ENCODE data around the gene CNIH3.

CNIH3 gene

GRCh38 chr1:224632381-224632871 lies 16.3 kb downstream of the CNIH3 start:
- H4K20me1 ChIP-seq (ENCODE audit: control insufficient read depth, insufficient read depth, low read depth, low read length): no peaks in the 10 kb centered on the region
- H3K36me3 ChIP-seq (ENCODE audit: control insufficient read depth, low read length): no peaks in the 10 kb centered on the region
- TF ChIP-seq CTCF (IDR thresholded peaks at IDR 0.05; ENCODE audit: low read depth, low read length, poor library complexity, severe bottlenecking) (no peak), EZH2phosphoT487 (IDR thresholded peaks at IDR 0.05; ENCODE audit: borderline replicate concordance, low read length) (no peak)
- H3K79me2 ChIP-seq (ENCODE audit: control insufficient read depth, low read length): no peaks in the 10 kb centered on the region
- H3K4me2 ChIP-seq (ENCODE audit: low read length): no peak overlapping the region
- H3K27ac ChIP-seq (ENCODE audit: low read depth, low read length): no peak overlapping the region
- no peaks in the 10 kb centered on the region for H3K4me1 ChIP-seq (ENCODE audit: control insufficient read depth, low read length)
- H3K27me3 ChIP-seq (ENCODE audit: control insufficient read depth, low read length): no peaks in the 10 kb centered on the region; the same call in 1 of the 2 replicates
- no peak overlapping the region for H3K4me3 ChIP-seq (ENCODE audit: low read length)
- no peaks in the 10 kb centered on the region for H3K9me2 ChIP-seq (replicated peaks; ENCODE audit: control insufficient read depth, low read length)
- no peaks in the 10 kb centered on the region for H3F3A ChIP-seq (ENCODE audit: control insufficient read depth, insufficient read depth)
- no peaks in the 10 kb centered on the region for H3K9me3 ChIP-seq (ENCODE audit: control insufficient read depth, insufficient read depth, low read length)

- H3F3A ChIP-seq (ENCODE audit: control insufficient read depth, insufficient read depth): no peaks in the 10 kb centered on the region
- no peaks in the 10 kb centered on the region; the same call in 1 of the 2 replicates for H3K27me3 ChIP-seq (ENCODE audit: control insufficient read depth, low read length)
- no peaks in the 10 kb centered on the region for H3K9me2 ChIP-seq (replicated peaks; ENCODE audit: control insufficient read depth, low read length)
- no peaks in the 10 kb centered on the region for H3K79me2 ChIP-seq (ENCODE audit: control insufficient read depth, low read length)
- H3K27ac ChIP-seq (ENCODE audit: low read depth, low read length): no peak overlapping the region
- H4K20me1 ChIP-seq (ENCODE audit: control insufficient read depth, insufficient read depth, low read depth, low read length): no peaks in the 10 kb centered on the region
- no peak overlapping the region for H3K4me2 ChIP-seq (ENCODE audit: low read length)
- no peaks in the 10 kb centered on the region for H3K36me3 ChIP-seq (ENCODE audit: control insufficient read depth, low read length)
- H3K4me3 ChIP-seq (ENCODE audit: low read length): no peak overlapping the region
- no peaks in the 10 kb centered on the region for H3K4me1 ChIP-seq (ENCODE audit: control insufficient read depth, low read length)
- no peaks in the 10 kb centered on the region for H3K9me3 ChIP-seq (ENCODE audit: control insufficient read depth, insufficient read depth, low read length)
- TF ChIP-seq CTCF (IDR thresholded peaks at IDR 0.05; ENCODE audit: low read depth, low read length, poor library complexity, severe bottlenecking) (no peak), EZH2phosphoT487 (IDR thresholded peaks at IDR 0.05; ENCODE audit: borderline replicate concordance, low read length) (no peak)
Measured at GRCh38 chr1:224632921-224633321, 16.8 kb downstream of the CNIH3 start.

- H3K9me2 ChIP-seq (replicated peaks; ENCODE audit: control insufficient read depth, low read length): no peaks in the 10 kb centered on the region
- H3F3A ChIP-seq (ENCODE audit: control insufficient read depth, insufficient read depth): no peaks in the 10 kb centered on the region
- no peak overlapping the region for H3K27ac ChIP-seq (ENCODE audit: low read depth, low read length)
- no peak overlapping the region for H3K4me3 ChIP-seq (ENCODE audit: low read length)
- H3K27me3 ChIP-seq (ENCODE audit: control insufficient read depth, low read length): peaks cover 4% of the 10 kb centered on the region; the same call in 1 of the 2 replicates
- H3K9me3 ChIP-seq (ENCODE audit: control insufficient read depth, insufficient read depth, low read length): no peaks in the 10 kb centered on the region
- no peak overlapping the region for H3K4me2 ChIP-seq (ENCODE audit: low read length)
- H3K4me1 ChIP-seq (ENCODE audit: control insufficient read depth, low read length): no peaks in the 10 kb centered on the region
- TF ChIP-seq CTCF (IDR thresholded peaks at IDR 0.05; ENCODE audit: low read depth, low read length, poor library complexity, severe bottlenecking) (no peak), EZH2phosphoT487 (IDR thresholded peaks at IDR 0.05; ENCODE audit: borderline replicate concordance, low read length) (no peak)
- H3K79me2 ChIP-seq (ENCODE audit: control insufficient read depth, low read length): no peaks in the 10 kb centered on the region
- no peaks in the 10 kb centered on the region for H4K20me1 ChIP-seq (ENCODE audit: control insufficient read depth, insufficient read depth, low read depth, low read length)
- no peaks in the 10 kb centered on the region for H3K36me3 ChIP-seq (ENCODE audit: control insufficient read depth, low read length)
Measured at GRCh38 chr1:224635356-224635755, 19.2 kb downstream of the CNIH3 start.
